OCI-LY7 (cell line): ENCODE data around the gene KDM6A. TPM values are rescaled to one million over a fixed set of nuclear protein-coding genes. Genes with fewer than 3 reads are reported as not detected.

Experiments
- BruUV-seq: library from RNA; stranded (reverse); fragments of 400-500 nt; replicated peaks from 2 replicates; lab custom pipeline; 2021; lab: Mats Ljungman, UMichigan
- CTCF ChIA-PET: fragments of 300-600 bp; sonication (Branson Sonifier 250); formaldehyde crosslinking; loops from one replicate; lab custom pipeline; 2022; ENCODE audit warnings: antibody characterized with exemption; ENCODE audit not compliant: unreplicated experiment; lab: Charles Lee
- POLR2A ChIA-PET: fragments of 300-600 bp; sonication (Branson Sonifier 250); formaldehyde crosslinking; loops from one replicate; lab custom pipeline; 2022; ENCODE audit warnings: antibody characterized with exemption; lab: Charles Lee
- DNase-seq: peaks from one replicate; pipeline ENCODE4 v3.0.0-alpha.2; 2015; ENCODE audit warnings: low spot score
- H2AFZ ChIP-seq: fragments of 200-600 bp; sonication (generic), shearing (Covaris generic); 2 replicates; pipeline ENCODE4 v1.6.1; 2014; ENCODE audit warnings: mild to moderate bottlenecking, antibody characterized with exemption, low read length, moderate library complexity
- H3K27ac ChIP-seq: fragments of 200-600 bp; sonication (generic); 2 replicates; pipeline ENCODE4 v1.5.1; 2014; ENCODE audit warnings: mixed run types, low read depth, mild to moderate bottlenecking, moderate library complexity, low read length, inconsistent platforms; ENCODE audit not compliant: poor library complexity, severe bottlenecking
- H3K36me3 ChIP-seq: fragments of 200-600 bp; sonication (generic); 2 replicates; pipeline ENCODE4 v1.6.1; 2014; ENCODE audit warnings: mild to moderate bottlenecking, antibody characterized with exemption, low read length, moderate library complexity, mixed read lengths; ENCODE audit not compliant: insufficient read depth
- H3K4me1 ChIP-seq: fragments of 200-600 bp; sonication (generic); 2 replicates; pipeline ENCODE4 v1.5.1; 2014; ENCODE audit warnings: mild to moderate bottlenecking, low read length; ENCODE audit not compliant: insufficient read depth, poor library complexity, severe bottlenecking
- H3K4me2 ChIP-seq: fragments of 200-600 bp; sonication (generic); 2 replicates; pipeline ENCODE4 v1.6.1; 2014; ENCODE audit warnings: mild to moderate bottlenecking, low read length
- H3K4me3 ChIP-seq: fragments of 200-600 bp; sonication (generic); 2 replicates; pipeline ENCODE4 v1.5.1; 2014; ENCODE audit warnings: mild to moderate bottlenecking, low read depth, low read length; ENCODE audit not compliant: poor library complexity, severe bottlenecking
- H3K79me2 ChIP-seq: fragments of 200-600 bp; sonication (generic); 2 replicates; pipeline ENCODE4 v1.6.1; 2016; ENCODE audit warnings: low read depth, mild to moderate bottlenecking, low read length, moderate library complexity, mixed read lengths; ENCODE audit not compliant: insufficient read depth
- H3K9me2 ChIP-seq: fragments of 200-600 bp; sonication (generic); 2 replicates; pipeline ENCODE4 v1.6.1; 2016; ENCODE audit warnings: mild to moderate bottlenecking, low read length, mixed read lengths; ENCODE audit not compliant: insufficient read depth
- H3K9me3 ChIP-seq: fragments of 200-600 bp; sonication (generic); 2 replicates; pipeline ENCODE4 v1.6.1; 2014; ENCODE audit warnings: mild to moderate bottlenecking, mixed run types, low read length, mixed read lengths
- H4K20me1 ChIP-seq: fragments of 200-600 bp; sonication (generic); 2 replicates; pipeline ENCODE4 v1.6.1; 2014; ENCODE audit warnings: mild to moderate bottlenecking, antibody characterized with exemption, low read length, moderate library complexity, mixed read lengths; ENCODE audit not compliant: insufficient read depth
- EZH2phosphoT487 ChIP-seq: fragments of 200-600 bp; sonication (generic); IDR thresholded peaks from 2 replicates; pipeline ENCODE4 v1.6.1; 2018; ENCODE audit warnings: low read depth, borderline replicate concordance, mild to moderate bottlenecking, mixed run types, antibody characterized with exemption, low read length, moderate library complexity, mixed read lengths
- intact Hi-C: fragments of 100-400 bp; cut with micrococcal nuclease; formaldehyde crosslinking; loops from one replicate; pipeline ENCODE4 v1.10.0; 2022; ENCODE audit not compliant: unreplicated experiment
- total RNA-seq, 2 experiments: library from RNA; depleted of rRNA in 1 of 2; stranded (reverse); fragments of >200 nt in 1 of 2; shearing (Covaris generic) in 1 of 2; gene quantifications; 2 replicates each; pipeline ENCODE4 v1.2.3, GENCODE V29; 2014 to 2022
- TF ChIP-seq, protein P1 (sequence below): fragments of 200-600 bp; sonication (generic); conservative IDR thresholded peaks from 2 replicates; pipeline ENCODE4 v1.5.1; 2014; ENCODE audit warnings: mild to moderate bottlenecking, antibody characterized with exemption, low read length, moderate library complexity, mixed read lengths

Gene KDM6A
- total RNA-seq, 2 experiments from 2014 or later = 20.5 to 23.4 TPM

DNA sequence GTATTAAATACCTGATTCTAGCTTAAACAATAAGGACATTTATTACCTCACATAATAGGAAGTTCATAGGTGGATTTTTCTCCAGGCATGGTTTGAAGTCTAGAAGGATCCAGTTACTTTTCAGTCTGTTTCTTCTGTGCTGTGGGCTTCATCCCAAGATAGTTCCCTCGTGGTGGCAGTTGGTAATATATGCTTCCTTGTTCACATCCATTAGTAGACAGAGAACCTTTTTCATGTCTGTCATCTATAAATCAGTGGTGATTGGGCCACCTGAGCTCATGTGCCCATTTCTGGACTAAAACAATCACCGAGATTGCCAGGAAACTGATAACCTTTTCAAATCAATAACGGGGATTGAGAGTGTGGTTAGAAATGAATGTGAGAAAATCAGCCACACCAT is 97.7 kb downstream of the KDM6A start:
- TF ChIP-seq, protein P1, sequence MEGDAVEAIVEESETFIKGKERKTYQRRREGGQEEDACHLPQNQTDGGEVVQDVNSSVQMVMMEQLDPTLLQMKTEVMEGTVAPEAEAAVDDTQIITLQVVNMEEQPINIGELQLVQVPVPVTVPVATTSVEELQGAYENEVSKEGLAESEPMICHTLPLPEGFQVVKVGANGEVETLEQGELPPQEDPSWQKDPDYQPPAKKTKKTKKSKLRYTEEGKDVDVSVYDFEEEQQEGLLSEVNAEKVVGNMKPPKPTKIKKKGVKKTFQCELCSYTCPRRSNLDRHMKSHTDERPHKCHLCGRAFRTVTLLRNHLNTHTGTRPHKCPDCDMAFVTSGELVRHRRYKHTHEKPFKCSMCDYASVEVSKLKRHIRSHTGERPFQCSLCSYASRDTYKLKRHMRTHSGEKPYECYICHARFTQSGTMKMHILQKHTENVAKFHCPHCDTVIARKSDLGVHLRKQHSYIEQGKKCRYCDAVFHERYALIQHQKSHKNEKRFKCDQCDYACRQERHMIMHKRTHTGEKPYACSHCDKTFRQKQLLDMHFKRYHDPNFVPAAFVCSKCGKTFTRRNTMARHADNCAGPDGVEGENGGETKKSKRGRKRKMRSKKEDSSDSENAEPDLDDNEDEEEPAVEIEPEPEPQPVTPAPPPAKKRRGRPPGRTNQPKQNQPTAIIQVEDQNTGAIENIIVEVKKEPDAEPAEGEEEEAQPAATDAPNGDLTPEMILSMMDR = no peak
- TF ChIP-seq EZH2phosphoT487 = no peak
- peaks cover 16% of the 10 kb centered on the region; the same call in 1 of the 2 replicates for H3K79me2 ChIP-seq
- CTCF ChIA-PET = no interaction called here

DNA sequence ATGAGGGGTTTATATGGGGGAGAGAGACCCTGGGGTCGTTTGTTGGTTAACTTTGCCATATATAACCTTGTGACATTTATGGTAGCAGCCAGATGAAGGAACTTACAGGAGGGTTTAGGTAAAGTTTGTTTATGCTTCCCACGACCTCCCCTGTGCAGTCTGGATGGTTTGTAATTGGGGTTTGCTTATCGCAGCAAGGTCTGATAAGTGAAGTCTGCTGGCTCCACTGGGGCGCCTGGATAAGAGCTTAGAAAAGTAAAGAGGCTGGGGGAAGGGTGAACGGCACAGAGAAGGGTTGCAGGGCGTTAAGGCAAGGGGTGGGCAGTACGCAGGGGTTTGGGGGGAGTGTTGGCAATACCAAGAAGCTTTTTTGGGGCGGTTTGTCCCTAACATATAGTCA is 98.7 kb downstream of the KDM6A start:
- DNase-seq = no peak
- H3K27ac ChIP-seq = no peak overlapping the region
- intact Hi-C loops = no loop called here
- H3K9me3 ChIP-seq = no peaks in the 10 kb centered on the region
- H3K4me2 ChIP-seq = no peak overlapping the region
- H2AFZ ChIP-seq = no peak overlapping the region
- BruUV-seq = no TSS peak
- no peaks in the 10 kb centered on the region for H3K9me2 ChIP-seq
- no peaks in the 10 kb centered on the region for H3K4me1 ChIP-seq
- ChIA-PET CTCF (no interaction called here), POLR2A (no interaction called here)
- no peaks in the 10 kb centered on the region for H4K20me1 ChIP-seq
- H3K36me3 ChIP-seq = peaks cover 24% of the 10 kb centered on the region
- H3K4me3 ChIP-seq = no peak overlapping the region
- peaks cover 16% of the 10 kb centered on the region; the same call in 1 of the 2 replicates for H3K79me2 ChIP-seq
- TF ChIP-seq, protein P1 = no peak
- no peak for TF ChIP-seq EZH2phosphoT487

More for the DNA sequence above, 97.7 kb downstream of the KDM6A start:
- Histone ChIP-seq H2AFZ (no peak overlapping the region), H3K4me2 (no peak overlapping the region), H3K4me1 (no peaks in the 10 kb centered on the region), H3K4me3 (no peak overlapping the region), H3K36me3 (peaks cover 16% of the 10 kb centered on the region), H3K9me3 (no peaks in the 10 kb centered on the region), H3K27ac (no peak overlapping the region), H3K9me2 (no peaks in the 10 kb centered on the region), H4K20me1 (no peaks in the 10 kb centered on the region)
- POLR2A ChIA-PET = no interaction called here
- DNase-seq = no peak
- intact Hi-C loops = no loop called here
- BruUV-seq = no TSS peak

DNA sequence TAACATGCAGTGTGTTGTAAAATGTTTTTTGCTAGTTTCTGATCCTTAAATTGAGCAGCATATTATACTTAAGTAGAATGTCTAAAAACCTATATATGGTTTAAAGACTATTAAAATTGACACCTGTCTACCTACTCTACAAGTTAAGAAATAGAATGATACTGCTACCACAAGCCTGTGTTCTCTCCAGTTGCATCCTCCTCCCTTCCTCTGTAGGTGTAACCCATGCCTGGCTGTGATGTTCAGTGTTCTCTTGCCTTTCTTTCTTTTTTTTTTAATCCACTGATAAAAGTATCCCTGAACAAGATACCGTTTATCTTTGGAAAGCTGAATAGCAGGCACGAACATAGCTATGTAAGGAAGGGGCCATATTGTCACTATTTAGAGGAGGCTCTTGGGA is 99.1 kb downstream of the KDM6A start:
- TF ChIP-seq, protein P1 = no peak
- no peak for TF ChIP-seq EZH2phosphoT487
- ChIA-PET POLR2A (no interaction called here), CTCF (no interaction called here)
- no peak for DNase-seq
- Histone ChIP-seq H3K4me2 (no peak overlapping the region), H3K79me2 (peaks cover 16% of the 10 kb centered on the region; the same call in 1 of the 2 replicates), H3K27ac (no peak overlapping the region), H3K4me3 (no peak overlapping the region), H2AFZ (no peak overlapping the region), H4K20me1 (no peaks in the 10 kb centered on the region), H3K9me2 (no peaks in the 10 kb centered on the region), H3K36me3 (peaks cover 29% of the 10 kb centered on the region), H3K9me3 (no peaks in the 10 kb centered on the region), H3K4me1 (no peaks in the 10 kb centered on the region)
- intact Hi-C loops = no loop called here
- BruUV-seq = no TSS peak
